ENCODE results near the gene NPHS1. TPM values are rescaled to one million over a fixed set of nuclear protein-coding genes. Genes with fewer than 3 reads are reported as not detected.

NPHS1 gene
- total RNA-seq, 4 donors from 2014 or later = not detected

DNA sequence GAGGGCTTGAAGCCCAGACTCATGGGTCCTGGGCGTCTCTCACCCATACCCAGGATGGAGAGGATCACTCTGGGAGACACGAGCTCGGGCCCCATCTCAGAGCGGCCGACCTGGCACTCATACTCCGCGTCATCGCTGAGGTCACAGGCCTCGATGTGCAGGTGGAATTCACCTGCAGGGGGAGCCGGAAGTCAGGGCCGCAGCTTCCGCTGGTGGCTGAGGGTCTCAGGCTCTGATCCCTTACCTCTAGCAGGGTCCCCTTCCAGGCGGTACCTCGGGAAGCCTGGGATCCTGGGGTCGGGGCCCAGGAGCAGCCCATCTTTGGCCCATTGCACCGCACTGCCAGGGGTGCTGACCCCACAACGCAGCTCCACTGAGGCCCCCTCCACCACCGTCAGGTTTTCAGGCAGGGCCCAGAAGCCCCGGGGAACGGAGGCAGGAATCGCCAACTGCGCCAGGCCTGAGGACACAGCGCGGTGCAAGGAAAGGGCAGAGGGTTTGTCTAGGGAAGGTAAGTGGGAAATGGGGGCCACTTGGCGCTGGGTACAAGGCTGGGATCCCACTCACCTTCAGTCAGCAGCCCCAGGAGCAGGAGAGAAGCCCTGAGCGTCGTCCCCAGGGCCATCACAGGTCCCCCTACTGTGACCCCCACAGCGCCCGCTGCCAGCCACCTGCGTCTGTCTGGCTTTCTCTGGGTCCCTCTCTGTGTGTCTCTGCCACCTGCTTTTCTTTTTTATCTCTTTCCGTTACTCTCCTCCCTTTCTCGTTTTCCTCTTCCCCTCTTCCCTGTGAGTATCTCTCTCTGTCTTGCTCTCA lies 883 bp downstream of the NPHS1 start:
- TF ChIP-seq CTCF (IDR thresholded peaks at IDR 0.05; ENCODE audit: low read depth) = no peak

DNA sequence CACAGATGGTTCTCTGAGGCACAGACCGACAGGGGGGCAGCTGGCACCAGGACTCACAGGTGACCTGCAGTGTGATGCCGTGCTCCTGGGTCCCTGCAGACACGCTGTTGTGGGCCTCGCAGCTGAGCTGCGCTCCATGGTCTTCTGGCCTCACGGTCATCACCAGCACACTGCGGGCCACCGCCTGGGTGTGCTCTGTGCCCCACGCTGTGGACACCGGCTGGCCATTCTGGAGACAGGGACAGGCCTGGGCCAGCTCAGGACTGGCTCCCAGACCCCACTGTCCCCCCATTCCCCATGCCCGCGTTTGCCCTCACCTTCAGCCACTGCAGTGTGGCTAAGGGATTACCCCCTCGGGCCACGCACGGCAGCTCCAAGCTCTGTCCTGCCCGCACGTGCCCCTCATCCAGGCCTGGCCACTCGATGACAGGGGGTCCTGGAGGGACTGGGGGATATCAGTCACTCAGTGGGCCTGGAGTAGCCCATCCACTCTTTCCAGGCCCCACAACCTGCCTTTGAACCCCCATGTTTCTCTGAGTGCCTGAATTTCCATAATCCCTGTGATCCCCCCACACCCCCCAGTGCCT lies 3.3 kb downstream of the NPHS1 start:
- TF ChIP-seq CTCF (IDR thresholded peaks at IDR 0.05; ENCODE audit: low read depth) = no peak

- no peak for TF ChIP-seq CTCF (IDR thresholded peaks at IDR 0.05; ENCODE audit: low read depth)
Measured at GRCh38 chr19:35848486-35848885, 3.8 kb downstream of the NPHS1 start.

GRCh38 chr19:35847911-35848310 lies 4.4 kb downstream of the NPHS1 start:
- TF ChIP-seq CTCF (IDR thresholded peaks at IDR 0.05; ENCODE audit: low read depth) = no peak

GRCh38 chr19:35846038-35846668 lies 6.2 kb downstream of the NPHS1 start:
- TF ChIP-seq CTCF (IDR thresholded peaks at IDR 0.05; ENCODE audit: low read depth) = no peak

GRCh38 chr19:35845215-35846037 lies 6.9 kb downstream of the NPHS1 start:
- no peak for TF ChIP-seq CTCF (IDR thresholded peaks at IDR 0.05; ENCODE audit: low read depth)

Data from subcutaneous adipose tissue (tissue), 4 donors.